HG03066 (cell line): ENCODE results near the gene DCUN1D3.
"Not testable (repeated sequence)": the region's sequence is repeated elsewhere in the genome, so short reads cannot be mapped to it uniquely, and the experiment has no call there.

Experiments
- ATAC-seq: cut with Tn5 transposase; IDR thresholded peaks from one replicate; pipeline ENCODE4 v1.9.1; 2021; ENCODE audit warnings: low read depth; ENCODE audit not compliant: unreplicated experiment

The DCUN1D3 gene

GRCh38 chr16:20866145-20866772 lies 33.9 kb downstream of the DCUN1D3 start:
- no peak for ATAC-seq

GRCh38 chr16:20865420-20866131 lies 34.6 kb downstream of the DCUN1D3 start:
- peak; percentile 66 for ATAC-seq

GRCh38 chr16:20864376-20864775 lies 35.8 kb downstream of the DCUN1D3 start:
- not testable (repeated sequence) for ATAC-seq

DNA sequence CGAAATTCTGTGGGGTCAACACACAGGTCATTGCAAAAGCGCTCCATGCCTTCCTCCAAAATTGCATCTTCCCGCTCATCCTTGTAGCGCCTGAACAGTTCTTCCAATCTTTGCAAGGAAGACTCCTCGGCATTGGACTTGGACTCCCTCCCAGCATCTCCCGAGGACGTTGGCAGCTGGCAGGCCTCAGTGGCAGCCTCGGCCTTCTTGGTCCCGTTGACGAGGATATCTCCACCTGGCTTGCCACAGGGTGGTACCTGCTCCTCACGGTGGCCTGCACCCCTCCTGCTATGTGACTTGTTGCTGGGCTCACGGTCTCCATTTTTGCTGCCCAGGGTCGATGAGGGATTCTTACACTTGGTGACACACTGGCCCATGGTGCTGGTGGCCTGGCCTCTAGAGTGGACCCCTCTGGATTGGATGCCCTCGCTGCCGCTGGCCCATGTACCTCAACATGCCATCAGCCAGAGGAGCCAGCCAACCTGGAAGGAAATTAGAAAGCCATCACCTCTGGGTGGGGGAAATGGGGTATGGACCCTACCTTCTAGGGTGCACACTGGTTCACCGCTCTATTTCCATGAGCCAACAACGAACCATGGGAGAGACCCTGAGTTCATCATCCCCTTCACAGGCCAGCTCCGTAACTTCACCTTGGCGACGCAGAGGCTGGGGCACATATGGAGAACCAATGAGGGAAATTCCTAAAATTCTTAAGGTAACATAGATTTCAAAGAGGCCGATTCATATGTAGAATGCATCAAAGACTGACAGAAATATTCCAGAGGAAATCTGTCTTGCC lies 37.8 kb downstream of the DCUN1D3 start:
- ATAC-seq = no peak

- not testable (repeated sequence) for ATAC-seq
Measured at GRCh38 chr16:20860995-20861394, 39.2 kb downstream of the DCUN1D3 start.

DNA sequence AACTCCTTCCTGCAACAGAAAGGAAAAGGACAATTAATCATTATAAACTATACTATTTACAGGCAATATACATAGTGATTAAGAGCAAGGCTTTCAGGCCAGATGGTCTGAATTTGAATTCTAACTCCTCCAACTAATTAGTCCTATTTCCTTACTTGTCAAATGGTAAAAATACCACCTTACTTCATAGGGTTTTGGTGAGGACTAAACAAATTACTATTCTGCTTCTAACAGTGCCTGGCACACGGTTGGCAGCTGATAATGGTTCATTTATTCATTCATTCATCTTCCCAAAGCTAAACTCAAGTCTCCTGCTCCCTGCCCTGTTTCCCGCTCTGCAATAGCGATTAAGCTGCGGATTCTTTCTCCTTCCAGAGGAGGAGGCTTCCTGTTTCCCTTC lies 39.8 kb downstream of the DCUN1D3 start:
- ATAC-seq = no peak

GRCh38 chr16:20859699-20860098 lies 40.5 kb downstream of the DCUN1D3 start:
- no peak for ATAC-seq

- ATAC-seq = no peak
Measured at GRCh38 chr16:20859229-20859628, 40.9 kb downstream of the DCUN1D3 start.

DNA sequence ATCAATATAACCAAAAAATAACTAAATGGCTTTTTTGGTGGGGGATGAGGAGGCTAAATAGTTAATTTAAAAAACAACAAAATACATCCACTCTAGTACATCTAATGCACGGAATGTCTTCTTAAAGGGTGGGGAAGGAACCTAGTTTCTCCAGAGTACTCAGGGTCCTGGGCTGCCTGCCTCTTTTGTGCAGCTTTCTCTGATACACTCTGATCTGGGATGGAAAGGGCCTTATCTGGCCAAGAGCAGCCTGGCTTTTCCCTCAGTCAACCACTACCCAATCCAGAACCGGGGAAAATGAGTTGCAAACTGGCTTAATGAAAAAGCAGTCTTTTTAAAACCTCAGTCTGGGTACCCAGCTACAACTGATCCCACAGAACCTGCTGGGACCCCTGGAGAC lies 42.9 kb downstream of the DCUN1D3 start:
- ATAC-seq = no peak

DNA sequence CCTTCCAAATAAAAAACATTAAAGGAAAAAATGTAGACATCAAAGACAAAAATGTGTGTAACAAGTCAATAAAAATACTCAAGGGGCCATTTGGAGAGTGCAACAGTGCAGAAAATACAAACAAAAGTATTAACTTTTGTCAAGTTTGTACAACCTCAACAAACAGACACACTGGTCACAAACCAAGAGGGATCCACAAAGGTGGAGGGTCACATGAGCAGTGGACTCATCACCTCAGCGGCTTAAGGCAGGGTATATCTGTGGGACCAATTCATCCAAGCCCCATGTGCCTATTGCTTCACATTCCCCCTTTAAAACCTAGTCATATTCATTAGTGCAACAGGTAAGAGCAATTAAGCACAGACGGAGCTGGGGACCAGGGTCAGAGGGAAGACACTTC lies 45.2 kb downstream of the DCUN1D3 start:
- ATAC-seq = no peak

GRCh38 chr16:20853981-20854620 lies 46.1 kb downstream of the DCUN1D3 start:
- no peak for ATAC-seq

GRCh38 chr16:20853143-20853542 lies 47.0 kb downstream of the DCUN1D3 start:
- no peak for ATAC-seq

- ATAC-seq = no peak
Measured at GRCh38 chr16:20851601-20852000, 48.6 kb downstream of the DCUN1D3 start.

DNA sequence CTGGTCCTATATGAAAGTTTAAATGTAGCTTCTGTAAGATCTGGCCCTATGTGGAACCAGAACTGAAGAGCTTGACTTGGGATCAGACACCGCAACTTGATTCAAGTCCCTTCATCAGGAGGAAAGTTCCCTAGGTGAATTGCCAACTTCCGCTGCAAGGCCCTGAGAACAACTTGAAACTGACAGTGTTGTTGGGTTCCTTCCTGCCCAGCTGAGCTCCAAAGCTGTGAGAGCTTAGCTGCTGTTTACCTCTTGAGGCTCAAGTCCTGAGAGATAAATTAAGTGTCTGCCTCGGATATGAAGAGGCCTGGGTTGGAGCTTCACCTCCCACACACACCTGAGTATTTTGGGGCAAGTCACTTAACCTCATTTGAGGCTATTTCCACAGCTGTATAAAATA lies 49.2 kb downstream of the DCUN1D3 start:
- no peak for ATAC-seq

DNA sequence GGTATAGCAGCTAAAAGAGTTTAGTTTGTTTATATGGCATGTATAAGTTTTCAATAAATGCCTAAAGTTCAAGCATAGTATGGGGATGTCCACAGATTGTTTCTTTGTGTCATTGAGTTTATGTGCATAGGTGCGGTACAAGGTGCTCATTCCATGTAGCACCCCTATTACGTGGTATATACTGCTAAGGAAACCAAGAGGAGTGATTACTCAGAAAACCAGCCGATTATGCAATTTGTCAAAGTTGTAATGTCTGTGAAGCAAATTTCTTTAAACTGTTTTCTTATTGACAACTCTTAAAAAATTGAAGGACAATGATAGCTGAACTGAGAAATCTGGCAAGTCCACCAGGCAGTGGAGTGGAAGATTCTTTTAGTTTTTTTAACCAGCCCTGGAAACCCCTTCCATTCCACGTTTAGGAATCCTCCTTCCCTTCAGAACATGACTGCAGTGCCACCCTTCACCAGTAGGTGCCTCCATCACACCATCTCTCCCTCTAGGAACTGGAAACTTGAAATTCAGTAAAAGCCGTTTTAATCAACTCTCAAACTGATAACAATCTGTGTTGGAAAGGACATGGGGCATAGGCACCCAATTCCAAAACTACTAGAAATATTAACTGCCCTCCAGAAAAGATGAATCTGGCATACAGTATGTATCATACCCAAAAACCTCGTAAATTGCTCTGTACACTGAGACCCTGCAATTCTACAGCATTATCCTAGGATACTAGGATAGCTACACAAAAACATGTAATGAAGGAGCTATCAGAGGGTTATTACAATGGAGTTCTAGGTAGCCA lies 50.4 kb downstream of the DCUN1D3 start:
- ATAC-seq = no peak

- ATAC-seq = no peak
Measured at GRCh38 chr16:20847550-20847949, 52.6 kb downstream of the DCUN1D3 start.

GRCh38 chr16:20846551-20846950 lies 53.6 kb downstream of the DCUN1D3 start:
- ATAC-seq = no peak

DNA sequence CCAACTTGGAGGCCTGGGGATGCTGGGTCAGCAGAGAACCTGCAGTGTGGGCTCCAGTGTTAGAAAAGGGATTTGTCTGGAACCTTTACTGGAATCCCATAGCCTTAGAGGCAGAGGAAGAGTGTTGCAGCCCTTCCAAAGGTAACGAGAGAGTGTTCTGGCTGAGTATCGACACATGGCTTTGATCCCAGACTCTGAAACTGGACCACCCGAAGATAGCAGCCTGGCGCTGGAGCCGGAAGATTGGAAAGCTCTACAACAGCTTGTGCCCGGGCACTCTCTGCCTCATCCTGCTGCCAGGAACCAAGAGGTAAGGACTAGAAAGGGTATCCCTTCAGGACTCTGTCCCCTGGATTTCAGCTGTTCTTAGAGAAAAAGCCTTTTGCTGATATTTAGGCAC lies 54.1 kb downstream of the DCUN1D3 start:
- no peak for ATAC-seq

- no peak for ATAC-seq
Measured at GRCh38 chr16:20844588-20844987, 55.6 kb downstream of the DCUN1D3 start.

- no peak for ATAC-seq
Measured at GRCh38 chr16:20844054-20844453, 56.1 kb downstream of the DCUN1D3 start.
